ENCODE data around the gene KLF17. TPM values are rescaled to one million over a fixed set of nuclear protein-coding genes. Genes with fewer than 3 reads are reported as not detected.

KLF17 gene
- total RNA-seq, 2 donors from 2014 or later: 0.80 TPM; not detected in 1

GRCh38 chr1:44074415-44074814, 44.2 kb upstream of the KLF17 start:
- H3K4me1 ChIP-seq (replicated peaks): no peaks in the 10 kb centered on the region
- H3K4me3 ChIP-seq: no peak overlapping the region
- no peaks in the 10 kb centered on the region for H3K36me3 ChIP-seq
- intact Hi-C loops (cut with DNase I): no loop called here
- H3K9me3 ChIP-seq: no peaks in the 10 kb centered on the region
- no peak for DNase-seq (ENCODE audit: low spot score)
- WGBS: 34% methylated on average over 3 of the region's 3 CpGs
- TF ChIP-seq POLR2AphosphoS5 (IDR thresholded peaks at IDR 0.05) (no peak), POLR2A (IDR thresholded peaks at IDR 0.05) (no peak), CTCF (IDR thresholded peaks at IDR 0.05) (no peak)
- no peak overlapping the region for H3K27ac ChIP-seq
- H3K27me3 ChIP-seq (replicated peaks; ENCODE audit: insufficient read depth): no peaks in the 10 kb centered on the region

GRCh38 chr1:44076066-44076465, 42.6 kb upstream of the KLF17 start:
- no peaks in the 10 kb centered on the region for H3K27me3 ChIP-seq (replicated peaks; ENCODE audit: insufficient read depth)
- no peak overlapping the region for H3K27ac ChIP-seq
- H3K4me3 ChIP-seq: no peak overlapping the region
- intact Hi-C loops (cut with DNase I): no loop called here
- 77% methylated on average over 1 of the region's 1 CpG for whole genome bisulfite sequencing
- H3K36me3 ChIP-seq: no peaks in the 10 kb centered on the region
- DNase-seq (ENCODE audit: low spot score): no peak
- H3K4me1 ChIP-seq (replicated peaks): no peaks in the 10 kb centered on the region
- no peak for TF ChIP-seq POLR2A (IDR thresholded peaks at IDR 0.05)
- no peak for TF ChIP-seq POLR2AphosphoS5 (IDR thresholded peaks at IDR 0.05)
- no peak for TF ChIP-seq CTCF (IDR thresholded peaks at IDR 0.05)
- H3K9me3 ChIP-seq: no peaks in the 10 kb centered on the region

- no peak for DNase-seq (ENCODE audit: low spot score)
- Histone ChIP-seq H3K4me3 (no peak overlapping the region), H3K27me3 (replicated peaks; ENCODE audit: insufficient read depth) (no peaks in the 10 kb centered on the region), H3K9me3 (no peaks in the 10 kb centered on the region), H3K4me1 (replicated peaks) (no peaks in the 10 kb centered on the region), H3K27ac (no peak overlapping the region), H3K36me3 (no peaks in the 10 kb centered on the region)
- intact Hi-C loops (cut with DNase I): no loop called here
- TF ChIP-seq POLR2AphosphoS5 (IDR thresholded peaks at IDR 0.05) (no peak), CTCF (IDR thresholded peaks at IDR 0.05) (no peak), POLR2A (IDR thresholded peaks at IDR 0.05) (no peak)
- WGBS: 84% methylated on average over 5 of the region's 5 CpGs
Measured at GRCh38 chr1:44077421-44077820, 41.2 kb upstream of the KLF17 start.

- Histone ChIP-seq H3K4me3 (no peak overlapping the region), H3K27me3 (replicated peaks; ENCODE audit: insufficient read depth) (no peaks in the 10 kb centered on the region), H3K4me1 (replicated peaks) (no peaks in the 10 kb centered on the region), H3K36me3 (no peaks in the 10 kb centered on the region), H3K9me3 (no peaks in the 10 kb centered on the region), H3K27ac (no peak overlapping the region)
- WGBS: 40% methylated on average over 2 of the region's 2 CpGs
- TF ChIP-seq POLR2AphosphoS5 (IDR thresholded peaks at IDR 0.05): no peak
- no peak for TF ChIP-seq POLR2A (IDR thresholded peaks at IDR 0.05)
- no peak for TF ChIP-seq CTCF (IDR thresholded peaks at IDR 0.05)
- DNase-seq (ENCODE audit: low spot score): no peak
- intact Hi-C loops (cut with DNase I): no loop called here
Measured at GRCh38 chr1:44078104-44078503, 40.5 kb upstream of the KLF17 start.

- H3K36me3 ChIP-seq: no peaks in the 10 kb centered on the region
- TF ChIP-seq POLR2AphosphoS5 (IDR thresholded peaks at IDR 0.05): no peak
- TF ChIP-seq POLR2A (IDR thresholded peaks at IDR 0.05): no peak
- no peak for TF ChIP-seq CTCF (IDR thresholded peaks at IDR 0.05)
- intact Hi-C loops (cut with DNase I): no loop called here
- H3K4me1 ChIP-seq (replicated peaks): no peaks in the 10 kb centered on the region
- DNase-seq (ENCODE audit: low spot score): no peak
- no peak overlapping the region for H3K27ac ChIP-seq
- no peaks in the 10 kb centered on the region for H3K9me3 ChIP-seq
- H3K4me3 ChIP-seq: no peak overlapping the region
- no peaks in the 10 kb centered on the region for H3K27me3 ChIP-seq (replicated peaks; ENCODE audit: insufficient read depth)
- 88% methylated on average over 4 of the region's 4 CpGs for WGBS
Measured at GRCh38 chr1:44079566-44079965, 39.1 kb upstream of the KLF17 start.
